NCI-H526 treated with DMSO at 0.1 percent for 48 hours (cell line): ENCODE results near the gene ZNF808.
"Not testable (repeated sequence)": the region's sequence is repeated elsewhere in the genome, so short reads cannot be mapped to it uniquely, and the experiment has no call there.

Experiments
- DNase-seq: peaks from one replicate; lab custom pipeline; 2025; lab: John Stamatoyannopoulos, UW

Gene ZNF808

GRCh38 chr19:52535771-52536447 is 8.4 kb downstream of the ZNF808 start:
- DNase-seq, result peak; percentile 5

- DNase-seq, result no peak
These were observed 9.0 kb downstream of the ZNF808 start for GRCh38 chr19:52536448-52536800.

DNA sequence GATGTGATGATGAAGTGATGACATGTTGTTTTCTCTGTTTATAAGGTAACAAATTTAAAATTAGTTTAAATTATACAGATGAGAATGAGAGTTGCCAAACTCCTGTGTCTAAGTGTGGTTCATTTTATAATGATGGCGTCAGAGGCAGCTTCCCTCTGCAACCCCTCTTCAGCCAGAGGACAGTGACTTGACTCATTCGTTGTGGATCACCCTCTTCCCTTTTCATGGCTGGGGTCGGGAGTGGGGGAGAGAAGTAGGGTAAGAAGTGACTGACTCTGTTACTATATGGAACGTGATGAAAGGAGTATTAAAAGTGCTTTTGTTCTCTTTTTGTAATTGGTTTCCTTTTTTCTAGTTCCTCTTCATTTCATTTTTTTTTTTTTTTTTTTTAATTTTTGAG is 11.3 kb downstream of the ZNF808 start:
- not testable (repeated sequence) for DNase-seq

GRCh38 chr19:52541176-52541575 is 13.7 kb downstream of the ZNF808 start:
- not testable (repeated sequence) for DNase-seq

- DNase-seq, result no peak
These were observed 14.1 kb downstream of the ZNF808 start for GRCh38 chr19:52541608-52542007.

DNA sequence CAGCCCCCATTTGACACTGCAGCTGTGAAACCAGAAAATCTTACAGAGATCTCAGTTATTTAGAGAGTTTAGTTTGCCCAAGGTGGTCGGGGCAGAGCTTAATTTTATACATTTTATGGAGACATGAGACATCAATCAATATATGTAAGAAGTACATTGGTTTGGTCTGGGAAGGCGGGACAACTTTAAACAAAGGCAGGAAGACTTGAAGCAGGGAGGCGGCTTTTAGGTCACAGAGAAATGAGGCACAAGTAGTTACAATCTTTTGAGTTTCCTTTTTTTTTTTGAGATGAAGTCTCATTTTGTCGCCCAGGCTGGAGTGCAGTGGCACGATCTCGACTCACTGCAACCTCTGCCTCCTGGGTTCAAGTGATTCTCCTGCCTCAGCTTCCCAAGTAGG is 15.1 kb downstream of the ZNF808 start:
- DNase-seq, result not testable (repeated sequence)

- DNase-seq, result no peak
These were observed 15.7 kb downstream of the ZNF808 start for GRCh38 chr19:52542984-52543664.

DNA sequence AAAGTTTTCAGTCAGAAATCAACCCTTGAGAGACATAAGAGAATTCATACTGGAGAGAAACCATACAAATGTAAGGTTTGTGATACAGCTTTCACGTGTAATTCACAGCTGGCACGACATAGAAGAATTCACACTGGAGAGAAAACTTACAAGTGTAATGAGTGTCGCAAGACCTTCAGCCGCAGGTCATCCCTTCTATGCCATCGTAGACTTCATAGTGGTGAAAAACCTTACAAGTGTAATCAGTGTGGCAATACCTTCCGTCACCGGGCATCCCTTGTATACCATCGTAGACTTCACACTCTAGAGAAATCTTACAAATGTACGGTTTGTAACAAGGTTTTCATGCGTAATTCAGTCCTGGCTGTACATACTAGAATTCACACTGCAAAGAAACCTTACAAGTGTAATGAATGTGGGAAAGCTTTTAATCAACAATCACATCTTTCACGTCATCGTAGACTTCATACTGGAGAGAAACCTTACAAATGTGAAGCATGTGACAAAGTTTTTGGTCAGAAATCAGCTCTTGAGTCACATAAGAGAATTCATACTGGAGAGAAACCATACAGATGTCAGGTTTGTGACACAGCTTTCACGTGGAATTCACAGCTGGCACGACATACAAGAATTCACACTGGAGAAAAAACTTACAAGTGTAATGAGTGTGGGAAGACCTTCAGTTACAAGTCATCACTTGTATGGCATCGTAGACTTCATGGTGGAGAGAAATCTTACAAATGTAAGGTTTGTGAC is 26.9 kb downstream of the ZNF808 start:
- DNase-seq, result no peak

- DNase-seq, result no peak
These were observed 29.9 kb downstream of the ZNF808 start for GRCh38 chr19:52557231-52557995.

GRCh38 chr19:52558732-52559445 is 31.4 kb downstream of the ZNF808 start:
- not testable (repeated sequence) for DNase-seq

DNA sequence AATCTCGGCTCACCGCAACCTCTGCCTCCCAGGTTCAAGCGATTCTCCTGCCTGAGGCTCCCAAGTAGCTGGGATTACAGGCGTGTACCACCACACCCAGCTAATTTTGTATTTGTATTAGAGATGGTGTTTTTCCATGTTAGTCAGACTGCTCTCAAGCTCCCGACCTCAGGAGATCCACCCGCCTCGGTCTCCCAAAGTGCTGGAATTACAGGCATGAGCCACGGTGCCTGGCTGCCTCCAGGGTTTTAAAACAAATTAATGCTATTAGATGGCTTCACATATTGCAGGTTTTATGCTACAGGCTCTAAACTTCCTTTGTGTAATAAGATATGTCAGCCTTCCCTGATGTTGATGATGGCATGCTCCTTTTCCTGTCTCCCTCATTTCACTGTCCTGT is 34.1 kb downstream of the ZNF808 start:
- DNase-seq, result not testable (repeated sequence)

- no peak for DNase-seq
These were observed 38.7 kb downstream of the ZNF808 start for GRCh38 chr19:52566121-52566520.

GRCh38 chr19:52566588-52566987 is 39.1 kb downstream of the ZNF808 start:
- DNase-seq, result no peak

DNA sequence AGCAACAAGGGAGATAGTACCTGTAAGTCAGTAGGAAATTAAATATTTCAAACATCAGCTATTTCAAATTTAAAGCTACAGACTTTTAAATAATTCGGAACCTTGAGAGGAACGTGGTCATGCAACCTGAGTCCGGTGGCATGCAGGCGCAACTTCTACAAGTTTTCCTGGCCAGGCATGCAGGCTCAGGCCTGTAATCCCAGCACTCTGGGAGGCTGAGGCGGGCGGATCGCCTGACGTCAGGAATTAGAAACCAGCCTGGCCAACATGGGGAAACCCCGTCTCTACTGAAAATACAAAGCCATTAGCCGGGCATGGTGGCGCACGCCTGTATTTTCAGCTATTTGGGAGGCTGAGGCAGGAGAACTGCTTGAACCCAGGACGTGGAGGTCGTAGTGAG is 40.5 kb downstream of the ZNF808 start:
- no peak for DNase-seq

- DNase-seq, result peak; percentile 61
These were observed 42.2 kb downstream of the ZNF808 start for GRCh38 chr19:52569638-52569999.

DNA sequence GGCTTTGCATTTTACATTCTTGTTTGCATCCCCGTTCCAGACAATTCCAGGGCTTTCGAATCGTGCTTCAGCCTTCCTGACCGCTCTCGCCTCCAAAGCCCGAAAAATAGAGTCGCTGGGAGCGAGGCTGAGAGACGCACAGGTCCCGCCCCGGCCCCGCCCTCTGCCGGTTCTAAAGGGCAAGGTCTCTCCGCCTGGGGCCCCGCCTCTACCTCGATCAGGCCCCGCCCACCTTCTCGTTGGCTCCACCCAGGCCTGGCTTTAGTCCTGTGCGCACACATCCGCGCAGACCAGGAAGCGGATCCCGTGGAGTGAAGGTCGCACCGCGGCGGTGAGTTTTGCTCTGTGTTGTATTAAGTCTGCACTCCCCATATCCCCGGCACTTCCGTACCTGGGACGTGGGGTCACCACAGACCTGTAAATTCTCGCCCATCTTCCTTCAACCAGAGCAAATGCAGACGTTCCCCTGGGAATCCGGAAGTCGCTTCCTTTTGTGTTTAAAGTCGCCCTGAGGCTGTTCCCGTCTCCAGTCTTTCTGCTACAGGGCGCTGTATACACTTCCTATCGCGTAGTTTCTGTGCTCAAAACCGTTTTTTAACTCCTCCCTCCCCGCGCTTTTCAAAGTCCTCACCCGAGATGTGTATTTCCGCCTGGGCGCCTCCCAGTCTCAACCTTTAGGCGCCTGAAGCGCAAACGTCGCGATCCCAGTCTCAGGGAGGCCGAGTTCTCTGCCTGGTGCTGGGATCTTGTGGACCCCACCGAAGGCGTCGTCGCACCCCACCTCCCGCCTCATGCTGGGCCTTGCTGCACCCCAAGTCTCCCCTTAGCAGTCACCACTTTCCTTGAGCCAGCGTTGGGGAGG is 42.8 kb downstream of the ZNF808 start, which contains the start of gene ZNF701:
Gene ZNF701, plus strand, starts transcription at position 288 of the 862 bp plus-strand sequence. CDS start 3,861 bp downstream, outside the sequence.
- peak; percentile 93 for DNase-seq

GRCh38 chr19:52584736-52585440 is 57.4 kb downstream of the ZNF808 start:
- no peak for DNase-seq

- no peak for DNase-seq
These were observed 58.1 kb downstream of the ZNF808 start for GRCh38 chr19:52585604-52586003.

DNA sequence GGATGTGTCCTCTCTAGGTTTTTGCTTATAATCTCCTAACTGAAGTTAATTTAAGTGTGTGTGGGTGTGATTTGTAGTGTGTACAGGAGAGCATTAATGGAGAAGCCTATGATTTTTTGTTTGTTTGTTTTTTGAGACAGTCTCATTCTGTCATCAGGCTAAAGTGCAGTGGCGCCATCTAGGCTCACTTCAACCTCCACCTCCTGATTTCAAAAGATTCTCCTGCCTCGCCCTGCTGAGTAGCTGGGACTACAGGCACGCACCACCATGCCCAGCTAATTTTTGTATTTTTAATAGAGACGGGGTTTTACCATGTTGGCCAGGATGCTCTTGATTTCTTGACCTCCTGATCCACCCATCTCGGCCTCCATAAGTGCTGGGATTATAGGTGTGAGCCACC is 63.3 kb downstream of the ZNF808 start:
- DNase-seq, result no peak

- no peak for DNase-seq
These were observed 64.8 kb downstream of the ZNF808 start for GRCh38 chr19:52592301-52592700.
